HCT116 (cell line): Measurements from ENCODE around the gene PTPRF. TPM values are rescaled to one million over a fixed set of nuclear protein-coding genes. Genes with fewer than 3 reads are reported as not detected.

ENCODE experiments used
- ATAC-seq: fragments of 200-7000 bp; cut with Tn5 transposase; 2 replicates; pipeline ENCODE4 v1.9.1; 2020; ENCODE audit warnings: mild to moderate bottlenecking, moderate library complexity
- BruUV-seq: library from RNA; stranded (reverse); fragments of 400-500 nt; replicated peaks from 2 replicates; lab custom pipeline; 2021; lab: Mats Ljungman, UMichigan
- CTCF ChIA-PET: fragments of 300-600 bp; sonication (Branson Sonifier 250); formaldehyde crosslinking; loops from one replicate; lab custom pipeline; 2021; ENCODE audit warnings: antibody characterized with exemption; lab: Charles Lee
- POLR2A ChIA-PET: fragments of 300-600, 350-600 bp; sonication (Branson Sonifier 250); formaldehyde crosslinking; loops from one replicate; lab custom pipeline; 2021; ENCODE audit warnings: antibody characterized with exemption; lab: Charles Lee
- RAD21 ChIA-PET, 2 experiments: fragments of 300-600 bp; sonication (Branson Sonifier 250); formaldehyde crosslinking; loops; one replicate each; lab custom pipeline; 2023; ENCODE audit warnings: low total read pairs in 2 of 2; ENCODE audit not compliant: uncharacterized antibody in 2 of 2, unreplicated experiment in 2 of 2, low non-redundant PET in 1 of 2; lab: Charles Lee
- DNase-seq: peaks from one replicate; pipeline ENCODE4 v3.0.0-alpha.2; 2010; ENCODE audit warnings: low read depth, low spot score
- H2AFZ ChIP-seq: fragments of 200-600 bp; shearing (Covaris generic), sonication (generic); 2 replicates; pipeline ENCODE4 v1.6.1; 2017; ENCODE audit warnings: low read depth, mixed run types, mixed read lengths, antibody characterized with exemption, low read length; ENCODE audit not compliant: poor library complexity, severe bottlenecking
- H3K27ac ChIP-seq: 2 replicates; pipeline ENCODE4 v1.5.1; 2012; ENCODE audit warnings: low read depth, low read length
- H3K27me3 ChIP-seq: fragments of 200-600 bp; sonication (generic); 2 replicates; pipeline ENCODE4 v1.6.1; 2016; ENCODE audit warnings: mixed run types, low read length, mixed read lengths; ENCODE audit not compliant: insufficient read depth
- H3K36me3 ChIP-seq, 2 experiments: fragments of 200-500 bp in 1 of 2; fragments of 200-600 bp in 1 of 2; sonication (Bioruptor generic) in 1 of 2; sonication (generic) in 1 of 2; 2 replicates each; pipeline versions ENCODE4 v1.5.1 to v1.6.1; 2014 to 2016; ENCODE audit warnings: low read length in 2 of 2, inconsistent platforms in 1 of 2, mixed read lengths in 1 of 2, mixed run types in 1 of 2; ENCODE audit not compliant: insufficient read depth in 2 of 2, control insufficient read depth in 1 of 2
- H3K4me1 ChIP-seq, 2 experiments: fragments of 200-600 bp in 1 of 2; sonication (generic) in 1 of 2; 2 replicates each; pipeline versions ENCODE4 v1.5.1 to v1.6.1; 2012 to 2017; ENCODE audit warnings: low read length in 2 of 2, inconsistent platforms in 1 of 2, mild to moderate bottlenecking in 1 of 2, mixed read lengths in 1 of 2, mixed run types in 1 of 2, moderate library complexity in 1 of 2; ENCODE audit not compliant: insufficient read depth in 2 of 2, control insufficient read depth in 1 of 2
- H3K4me2 ChIP-seq: fragments of 200-600 bp; sonication (generic); 2 replicates; pipeline ENCODE4 v1.6.1; 2017; ENCODE audit warnings: mixed run types, low read length, mixed read lengths
- H3K4me3 ChIP-seq, 2 experiments: fragments of 200-600 bp in 1 of 2; sonication (generic) in 1 of 2; replicated peaks in 1 of 2; 2 replicates each; pipeline ENCODE4 v1.5.1; 2011 to 2016; ENCODE audit warnings: low read length in 2 of 2, control low read depth in 1 of 2, low read depth in 1 of 2, mild to moderate bottlenecking in 1 of 2, mixed read lengths in 1 of 2, mixed run types in 1 of 2
- H3K79me2 ChIP-seq: fragments of 200-600 bp; sonication (generic); 2 replicates; pipeline ENCODE4 v1.6.1; 2017; ENCODE audit warnings: mild to moderate bottlenecking, mixed run types, low read length, moderate library complexity, mixed read lengths; ENCODE audit not compliant: insufficient read depth
- H3K9ac ChIP-seq: fragments of 200-600 bp; sonication (generic); 2 replicates; pipeline ENCODE4 v1.6.1; 2016; ENCODE audit warnings: low read length, mixed read lengths
- H3K9me2 ChIP-seq: fragments of 200-600 bp; sonication (generic), shearing (Covaris generic); 2 replicates; pipeline ENCODE4 v1.6.1; 2017; ENCODE audit warnings: mixed run types, mild to moderate bottlenecking, moderate library complexity; ENCODE audit not compliant: insufficient read depth
- H3K9me3 ChIP-seq, 2 experiments: fragments of 200-500 bp in 1 of 2; fragments of 200-600 bp in 1 of 2; sonication (Bioruptor generic) in 1 of 2; sonication (generic) in 1 of 2; 2 replicates each; pipeline ENCODE4 v1.6.1; 2014 to 2017; ENCODE audit warnings: low read length in 2 of 2, mixed read lengths in 2 of 2, inconsistent platforms in 1 of 2, low read depth in 1 of 2, mild to moderate bottlenecking in 1 of 2, mixed run types in 1 of 2, moderate library complexity in 1 of 2; ENCODE audit not compliant: control insufficient read depth in 1 of 2, insufficient read depth in 1 of 2
- H4K20me1 ChIP-seq: fragments of 200-600 bp; sonication (generic), shearing (Covaris generic); 2 replicates; pipeline ENCODE4 v1.6.1; 2017; ENCODE audit warnings: mixed run types, mild to moderate bottlenecking, moderate library complexity; ENCODE audit not compliant: insufficient read depth
- CBX3 ChIP-seq: IDR thresholded peaks from 2 replicates; pipeline ENCODE4 v1.6.1; 2012; ENCODE audit warnings: low read depth
- CEBPB ChIP-seq: IDR thresholded peaks from 2 replicates; pipeline ENCODE4 v1.6.1; 2012; ENCODE audit warnings: low read depth
- EGR1 ChIP-seq: IDR thresholded peaks from 2 replicates; pipeline ENCODE4 v1.6.1; 2012; ENCODE audit warnings: low read depth
- ELF1 ChIP-seq: IDR thresholded peaks from 2 replicates; pipeline ENCODE4 v1.6.1; 2012; ENCODE audit warnings: low read depth, borderline replicate concordance
- EZH2 ChIP-seq: fragments of 200-600 bp; sonication (generic); IDR thresholded peaks from 2 replicates; pipeline ENCODE4 v1.6.1; 2017; ENCODE audit warnings: antibody characterized with exemption, mixed run types
- FOSL1 ChIP-seq: IDR thresholded peaks from 2 replicates; pipeline ENCODE4 v1.6.1; 2012; ENCODE audit warnings: low read depth
- JUND ChIP-seq: IDR thresholded peaks from 2 replicates; pipeline ENCODE4 v1.6.1; 2012
- POLR2A ChIP-seq: IDR thresholded peaks from 2 replicates; pipeline ENCODE4 v1.7.0; 2011; ENCODE audit warnings: borderline replicate concordance; ENCODE audit not compliant: insufficient read depth, insufficient read length; ENCODE audit errors: extremely low read depth
- POLR2AphosphoS5 ChIP-seq: IDR thresholded peaks from 2 replicates; pipeline ENCODE4 v1.6.1; 2011; ENCODE audit warnings: mild to moderate bottlenecking, low read depth, low read length, moderate library complexity
- RAD21 ChIP-seq: IDR thresholded peaks from 2 replicates; pipeline ENCODE4 v1.6.1; 2012; ENCODE audit warnings: low read depth, mild to moderate bottlenecking
- REST ChIP-seq: IDR thresholded peaks from 2 replicates; pipeline ENCODE4 v1.6.1; 2012; ENCODE audit warnings: low read depth
- SIN3A ChIP-seq: IDR thresholded peaks from 2 replicates; pipeline ENCODE4 v1.6.1; 2012; ENCODE audit warnings: low read depth
- SP1 ChIP-seq: IDR thresholded peaks from 2 replicates; pipeline ENCODE4 v1.6.1; 2012; ENCODE audit warnings: low read depth
- TCF7L2 ChIP-seq: IDR thresholded peaks from 2 replicates; pipeline ENCODE4 v1.7.0; 2011; ENCODE audit warnings: borderline replicate concordance, inconsistent platforms; ENCODE audit not compliant: insufficient read depth, insufficient read length; ENCODE audit errors: extremely low read depth
- YY1 ChIP-seq: IDR thresholded peaks from 2 replicates; pipeline ENCODE4 v1.6.1; 2011; ENCODE audit warnings: low read length, low read depth, moderate library complexity, mild to moderate bottlenecking; ENCODE audit not compliant: insufficient replicate concordance; ENCODE audit errors: extremely low read depth
- ZBTB33 ChIP-seq: IDR thresholded peaks from 2 replicates; pipeline ENCODE4 v1.6.1; 2011; ENCODE audit warnings: mild to moderate bottlenecking, low read length, moderate library complexity; ENCODE audit not compliant: insufficient replicate concordance; ENCODE audit errors: extremely low read depth
- ZFX ChIP-seq: fragments of 450-650 bp; IDR thresholded peaks from 2 replicates; pipeline ENCODE4 v1.6.1; 2017
- ZNF274 ChIP-seq: fragments of 200-500 bp; sonication (Bioruptor generic); IDR thresholded peaks from 2 replicates; pipeline ENCODE4 v1.6.1; 2014; ENCODE audit warnings: mild to moderate bottlenecking, low read depth, low read length, inconsistent platforms
- intact Hi-C: fragments of 100-400 bp; cut with micrococcal nuclease; formaldehyde crosslinking; loops from 2 replicates; pipeline ENCODE4 v1.10.0; 2022
- total RNA-seq: library from RNA; stranded (reverse); gene quantifications from one replicate; pipeline ENCODE4 v1.2.1, GENCODE V29; 2021; ENCODE audit not compliant: unreplicated experiment
- TF ChIP-seq, protein P1 (sequence below): IDR thresholded peaks from 2 replicates; pipeline ENCODE4 v1.6.1; 2012
- TF ChIP-seq, protein P2 (sequence below), 3 experiments: fragments of 200-600 bp in 1 of 3; sonication (generic) in 1 of 3; IDR thresholded peaks in 2 of 3; conservative IDR thresholded peaks in 1 of 3; 2 replicates each; pipeline ENCODE4 v1.5.1; 2012 to 2017; ENCODE audit warnings: low read depth in 2 of 3, low read length in 2 of 3, antibody characterized with exemption in 1 of 3, borderline replicate concordance in 1 of 3, control low read depth in 1 of 3, mild to moderate bottlenecking in 1 of 3, mixed read lengths in 1 of 3, mixed run types in 1 of 3, moderate library complexity in 1 of 3; ENCODE audit not compliant: insufficient read depth in 1 of 3

The PTPRF gene
- total RNA-seq, 1 experiment from 2014 or later: 224 TPM

DNA sequence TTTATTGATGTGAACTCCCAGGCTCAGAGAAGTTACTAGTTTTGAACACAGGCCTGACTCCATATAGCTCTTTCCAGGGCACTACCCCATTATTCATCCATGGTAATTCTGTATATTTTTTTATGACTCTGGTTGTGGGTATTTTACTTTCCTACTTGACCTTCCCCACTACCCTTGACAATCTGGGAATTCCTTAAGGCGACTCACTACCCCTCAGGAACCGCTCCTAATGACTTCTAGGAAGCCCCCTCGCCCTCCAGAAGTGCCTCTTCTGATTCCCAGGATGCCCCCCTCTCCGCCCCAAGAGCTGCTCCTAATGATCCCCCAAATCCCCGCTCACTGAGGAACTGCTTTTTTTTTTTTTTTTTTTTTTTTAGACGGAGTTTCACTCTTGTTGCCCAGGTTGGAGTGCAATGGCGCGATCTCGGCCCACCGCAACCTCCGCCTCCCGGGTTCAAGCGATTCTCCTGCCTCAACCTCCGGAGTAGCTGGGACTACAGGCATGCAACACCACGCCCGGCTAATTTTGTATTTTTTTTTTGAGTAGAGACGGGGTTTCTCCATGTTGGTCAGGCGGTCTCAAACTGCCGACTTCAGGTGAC lies 118.3 kb downstream of the PTPRF start:
- no peak for DNase-seq
- peaks cover 13 to 38% of the 10 kb centered on the region in 2 experiments; a peak in 3 of 4 replicates for H3K4me1 ChIP-seq
- intact Hi-C loops: no loop called here
- peaks cover 34% of the 10 kb centered on the region for H3K79me2 ChIP-seq
- H4K20me1 ChIP-seq: no peaks in the 10 kb centered on the region
- peak overlapping the region; percentile 81 for H3K9ac ChIP-seq
- RAD21 ChIA-PET: no interaction called here
- TF ChIP-seq ZNF274 (no peak), EGR1 (no peak), POLR2A (no peak), CEBPB (no peak), SP1 (no peak), ZBTB33 (no peak), JUND (no peak), CBX3 (no peak), FOSL1 (no peak), POLR2AphosphoS5 (no peak), SIN3A (no peak), ELF1 (no peak), ZFX (no peak), REST (no peak), YY1 (no peak), RAD21 (no peak), TCF7L2 (no peak), EZH2 (no peak)
- TF ChIP-seq, protein P1, sequence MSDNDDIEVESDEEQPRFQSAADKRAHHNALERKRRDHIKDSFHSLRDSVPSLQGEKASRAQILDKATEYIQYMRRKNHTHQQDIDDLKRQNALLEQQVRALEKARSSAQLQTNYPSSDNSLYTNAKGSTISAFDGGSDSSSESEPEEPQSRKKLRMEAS: no peak
- TF ChIP-seq, protein P2, sequence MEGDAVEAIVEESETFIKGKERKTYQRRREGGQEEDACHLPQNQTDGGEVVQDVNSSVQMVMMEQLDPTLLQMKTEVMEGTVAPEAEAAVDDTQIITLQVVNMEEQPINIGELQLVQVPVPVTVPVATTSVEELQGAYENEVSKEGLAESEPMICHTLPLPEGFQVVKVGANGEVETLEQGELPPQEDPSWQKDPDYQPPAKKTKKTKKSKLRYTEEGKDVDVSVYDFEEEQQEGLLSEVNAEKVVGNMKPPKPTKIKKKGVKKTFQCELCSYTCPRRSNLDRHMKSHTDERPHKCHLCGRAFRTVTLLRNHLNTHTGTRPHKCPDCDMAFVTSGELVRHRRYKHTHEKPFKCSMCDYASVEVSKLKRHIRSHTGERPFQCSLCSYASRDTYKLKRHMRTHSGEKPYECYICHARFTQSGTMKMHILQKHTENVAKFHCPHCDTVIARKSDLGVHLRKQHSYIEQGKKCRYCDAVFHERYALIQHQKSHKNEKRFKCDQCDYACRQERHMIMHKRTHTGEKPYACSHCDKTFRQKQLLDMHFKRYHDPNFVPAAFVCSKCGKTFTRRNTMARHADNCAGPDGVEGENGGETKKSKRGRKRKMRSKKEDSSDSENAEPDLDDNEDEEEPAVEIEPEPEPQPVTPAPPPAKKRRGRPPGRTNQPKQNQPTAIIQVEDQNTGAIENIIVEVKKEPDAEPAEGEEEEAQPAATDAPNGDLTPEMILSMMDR (IDR thresholded peaks at IDR 0.05 in 2 of 3, conservative IDR thresholded peaks at IDR 0.05 in 1 of 3; ENCODE audit: borderline replicate concordance in 1 of 3, insufficient read depth in 1 of 3, low read depth in 2 of 3, low read length in 2 of 3): no peak
- TF ChIP-seq, all 23 proteins: peak for 0
- Histone ChIP-seq H3K9me3 (no peaks in the 10 kb centered on the region), H3K4me2 (peak overlapping the region; percentile 72), H3K36me3 (peaks cover 6 to 9% of the 10 kb centered on the region in 2 experiments), H3K27me3 (no peaks in the 10 kb centered on the region), H3K9me2 (no peaks in the 10 kb centered on the region), H3K27ac (peak overlapping the region; percentile 83), H2AFZ (no peak overlapping the region), H3K4me3 (peak overlapping the region; percentile 62 to 86)
- BruUV-seq: no TSS peak
- CTCF ChIA-PET: interaction anchor here (1.2 to 1.6 kb wide), 4 partner anchors 9 to 285 kb away, joined by 3 to 13 read pairs (median 4); partner anchors contain the start of gene ARTN
- POLR2A ChIA-PET: interaction anchor here (0.5 to 2.3 kb wide), 9 partner anchors 8 to 1054 kb away, joined by 3 to 26 read pairs (median 5); partner anchors contain the start of genes ARTN and PTPRF
- no peak for ATAC-seq
